Activated T-helper 1 cell treated with anti-CD3 and anti-CD28 coated beads, Interleukin-2, amount 50 U/mL, for 16 hours (primary cell): ENCODE results near the gene RAB13.

Source experiments
- DNase-seq, 2 donors: peaks; one replicate each; pipeline ENCODE4 v3.0.0-alpha.2; 2020; ENCODE audit warnings: low read depth in 1 of 2, low spot score in 1 of 2

RAB13 gene

DNA sequence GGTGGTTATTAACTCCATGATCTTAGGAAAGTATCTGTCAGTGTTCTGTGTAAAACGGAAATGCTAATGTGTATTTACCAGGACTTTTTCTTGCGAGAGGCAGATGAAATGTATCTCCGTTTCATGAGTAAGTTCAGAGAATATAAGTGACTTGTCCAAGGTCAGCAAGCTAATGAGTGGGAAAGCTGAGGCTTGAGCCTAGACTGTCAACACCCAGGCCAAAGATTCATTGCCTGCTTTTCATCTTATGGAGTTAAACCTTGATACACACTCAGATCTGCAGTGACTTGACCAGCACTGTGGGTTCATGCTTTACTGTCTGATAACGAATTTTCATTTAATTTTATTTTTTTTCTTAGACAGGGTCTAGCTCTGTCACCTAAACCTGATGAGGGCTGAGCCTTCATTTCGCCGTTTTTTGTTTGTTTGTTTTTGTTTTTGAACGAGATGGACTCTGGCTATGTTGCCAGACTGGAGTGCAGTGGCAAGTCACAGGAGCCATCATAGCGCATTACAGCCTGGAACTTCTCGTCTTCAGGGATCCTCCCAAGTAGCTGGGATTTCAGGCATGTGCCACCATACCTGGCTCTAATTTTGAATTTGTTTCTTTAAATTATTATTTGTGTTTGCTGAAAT is 7.7 kb downstream of the RAB13 start:
- no peak for DNase-seq

DNA sequence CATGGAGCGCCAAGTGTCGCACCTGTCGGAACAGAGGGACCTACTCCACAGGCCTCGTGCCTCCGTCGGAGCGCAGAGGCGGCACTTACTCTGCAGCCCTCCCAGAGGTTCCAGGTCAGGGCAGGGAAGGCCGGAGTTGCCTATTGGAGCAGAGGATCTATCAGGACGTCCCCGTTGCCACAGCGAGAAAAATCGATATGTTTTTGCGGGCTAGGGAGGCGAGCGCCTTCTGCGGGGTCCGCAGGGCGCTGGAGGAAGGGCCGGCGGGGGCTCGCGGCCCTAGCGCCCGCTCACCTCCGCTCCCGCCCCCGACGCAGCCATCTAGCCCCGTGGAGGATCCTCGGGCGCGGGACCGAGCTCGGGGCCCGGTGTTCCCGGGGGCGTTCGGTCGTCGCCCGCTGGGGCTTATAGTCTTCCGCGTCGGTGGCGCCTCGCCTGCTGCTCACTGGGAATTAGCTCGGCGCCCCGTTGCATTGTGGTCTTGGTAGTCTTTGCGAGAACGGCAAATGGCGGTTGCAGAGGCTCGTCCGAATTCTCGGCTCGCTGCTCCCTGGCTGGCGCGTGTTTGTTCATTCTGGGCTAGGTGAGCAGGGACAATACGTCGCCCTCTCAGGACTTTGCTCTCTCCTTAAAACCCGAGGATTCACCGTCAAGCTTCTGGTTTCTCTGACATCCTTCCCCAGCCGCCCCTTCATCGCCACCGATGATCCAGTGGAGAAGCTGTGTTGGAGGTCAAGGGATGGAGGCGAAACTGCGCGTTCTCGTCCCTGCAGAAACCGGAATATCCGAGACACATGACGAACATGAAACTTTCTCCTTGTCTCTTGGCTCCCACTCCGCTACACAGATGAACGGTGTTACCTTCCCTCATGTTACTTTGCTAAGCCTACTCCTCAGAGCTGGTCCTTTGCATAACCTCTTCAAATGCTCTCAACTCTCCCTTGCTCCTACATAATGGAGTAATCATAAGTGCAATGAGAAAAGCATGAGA is 8.6 kb downstream of the RAB13 start, which contains the start of gene JTB:
JTB (minus strand) TSS at position 425 of the 991 bp plus-strand sequence; CDS start at position 3, 422 bp downstream.
- peak; percentile 67 to 74 for DNase-seq

DNA sequence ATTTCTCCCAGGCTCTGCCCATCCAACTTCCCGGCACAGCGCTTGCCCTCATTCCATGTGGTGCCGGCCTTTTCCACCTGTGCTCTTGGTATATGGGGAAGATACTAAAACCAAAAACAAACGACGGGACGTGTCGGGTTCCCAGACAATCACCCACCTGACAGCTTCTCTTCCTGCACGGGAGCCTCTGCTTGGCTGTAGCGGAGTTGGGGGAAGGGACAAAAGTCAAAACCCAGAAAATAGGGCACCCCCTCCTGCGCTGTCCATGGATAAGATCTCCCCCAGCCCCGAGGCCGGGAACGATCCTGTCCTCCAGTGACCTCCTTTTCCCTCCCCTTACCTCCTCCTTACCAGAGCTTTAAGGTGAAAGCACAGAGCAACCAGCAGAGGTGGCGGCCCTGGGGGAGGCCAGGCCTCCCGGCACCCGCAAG is 9.3 kb downstream of the RAB13 start:
- no peak for DNase-seq

DNA sequence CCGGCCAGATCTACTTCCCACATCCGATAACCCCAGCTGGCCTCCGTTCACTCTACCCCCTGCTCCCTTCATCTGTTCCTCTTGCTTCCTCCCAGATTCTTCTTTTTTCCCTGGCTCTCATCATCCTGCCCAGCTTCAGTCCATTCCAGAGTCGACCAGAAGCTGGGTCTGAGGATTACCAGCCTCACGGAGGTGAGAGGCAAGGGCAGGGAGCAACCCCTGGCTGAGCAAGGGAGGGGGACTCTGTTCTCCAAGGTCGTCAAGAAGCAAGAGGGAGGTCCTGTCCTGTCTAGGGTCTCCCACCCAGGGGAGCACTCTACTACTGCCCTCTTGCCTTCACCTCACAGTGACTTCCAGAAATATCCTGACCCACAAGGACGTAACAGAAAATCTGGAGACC is 12.6 kb downstream of the RAB13 start:
- no peak for DNase-seq

DNA sequence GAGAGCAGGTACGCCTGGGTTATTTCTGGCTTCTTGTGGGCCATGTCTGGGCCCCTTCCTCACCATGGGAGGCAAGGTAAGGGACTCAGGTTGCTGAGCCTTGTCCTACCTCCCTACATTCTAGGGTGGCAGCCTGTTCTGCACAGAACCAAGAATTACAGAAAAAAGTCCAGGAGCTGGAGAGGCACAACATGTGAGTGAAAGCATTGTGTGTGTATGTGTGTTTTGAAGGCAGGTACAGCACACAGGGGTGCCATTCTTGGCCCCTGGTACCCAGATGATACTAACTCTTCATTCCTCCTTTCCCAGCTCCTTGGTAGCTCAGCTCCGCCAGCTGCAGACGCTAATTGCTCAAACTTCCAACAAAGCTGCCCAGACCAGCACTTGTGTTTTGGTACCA is 13.1 kb downstream of the RAB13 start:
- DNase-seq, result no peak

DNA sequence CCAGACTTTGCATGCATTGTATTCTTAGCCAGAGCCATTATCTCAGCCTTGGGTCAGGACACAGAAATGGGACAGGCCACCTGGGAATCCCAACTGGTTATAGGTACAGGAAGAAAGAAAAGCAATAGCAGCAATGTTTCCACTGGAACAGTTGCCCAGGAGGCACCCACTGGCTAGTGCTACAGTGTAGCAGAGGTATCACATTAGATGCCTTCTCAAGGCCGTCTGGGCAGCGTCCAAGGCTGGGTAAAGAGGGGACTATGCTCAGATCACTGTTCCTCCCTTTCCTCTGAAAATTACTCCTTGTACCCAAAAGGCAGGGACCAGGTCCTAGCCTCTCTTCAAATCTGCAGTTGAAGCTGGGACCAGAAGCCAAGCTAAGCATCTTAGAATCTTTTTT is 15.8 kb downstream of the RAB13 start:
- DNase-seq, result no peak

DNA sequence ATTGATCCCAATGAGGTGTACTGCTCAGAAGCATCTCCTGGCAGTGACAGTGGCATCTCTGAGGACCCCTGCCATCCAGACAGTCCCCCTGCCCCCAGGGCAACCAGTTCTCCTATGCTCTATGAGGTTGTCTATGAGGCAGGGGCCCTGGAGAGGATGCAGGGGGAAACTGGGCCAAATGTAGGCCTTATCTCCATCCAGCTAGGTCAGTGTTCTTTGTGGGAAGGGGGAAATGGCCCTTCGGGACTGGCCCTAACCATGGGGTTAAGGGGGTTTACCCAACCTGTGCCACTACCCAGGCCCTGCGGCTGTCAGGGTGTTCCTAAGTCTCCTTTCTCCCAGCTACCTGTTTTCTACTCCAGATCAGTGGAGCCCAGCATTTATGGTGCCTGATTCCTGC is 17.2 kb downstream of the RAB13 start:
- DNase-seq, result no peak

DNA sequence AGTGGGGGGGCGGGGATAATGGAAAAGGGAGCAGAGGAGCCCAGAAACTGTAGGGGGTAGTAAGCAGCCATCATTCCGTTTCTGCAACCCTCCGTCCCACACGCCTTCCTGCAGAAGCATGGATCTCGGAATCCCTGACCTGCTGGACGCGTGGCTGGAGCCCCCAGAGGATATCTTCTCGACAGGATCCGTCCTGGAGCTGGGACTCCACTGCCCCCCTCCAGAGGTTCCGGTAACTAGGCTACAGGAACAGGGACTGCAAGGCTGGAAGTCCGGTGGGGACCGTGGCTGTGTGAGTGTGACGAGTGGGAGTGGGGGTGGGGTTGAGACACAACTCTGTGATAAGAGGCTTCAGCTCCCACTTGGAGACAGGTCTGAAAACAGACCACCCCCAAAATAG is 17.7 kb downstream of the RAB13 start:
- DNase-seq, result no peak

DNA sequence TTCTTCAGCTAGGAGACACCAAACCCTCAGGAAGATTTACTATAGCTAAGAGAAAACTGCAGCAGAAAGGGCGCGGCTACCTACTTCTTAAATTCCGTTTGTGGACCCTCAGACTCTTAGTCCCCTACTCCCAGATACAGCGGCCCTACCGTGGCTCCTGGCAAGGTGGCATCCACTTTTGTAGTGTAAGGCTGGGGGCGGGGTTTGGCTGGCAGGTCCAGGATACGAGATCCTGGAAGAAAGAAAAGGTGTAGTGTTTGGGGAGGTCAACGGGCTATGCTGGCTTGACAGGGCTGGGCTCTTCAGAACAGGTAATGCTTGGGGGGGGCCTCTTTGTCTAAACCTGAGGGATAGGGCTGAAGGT is 18.2 kb downstream of the RAB13 start:
- no peak for DNase-seq

DNA sequence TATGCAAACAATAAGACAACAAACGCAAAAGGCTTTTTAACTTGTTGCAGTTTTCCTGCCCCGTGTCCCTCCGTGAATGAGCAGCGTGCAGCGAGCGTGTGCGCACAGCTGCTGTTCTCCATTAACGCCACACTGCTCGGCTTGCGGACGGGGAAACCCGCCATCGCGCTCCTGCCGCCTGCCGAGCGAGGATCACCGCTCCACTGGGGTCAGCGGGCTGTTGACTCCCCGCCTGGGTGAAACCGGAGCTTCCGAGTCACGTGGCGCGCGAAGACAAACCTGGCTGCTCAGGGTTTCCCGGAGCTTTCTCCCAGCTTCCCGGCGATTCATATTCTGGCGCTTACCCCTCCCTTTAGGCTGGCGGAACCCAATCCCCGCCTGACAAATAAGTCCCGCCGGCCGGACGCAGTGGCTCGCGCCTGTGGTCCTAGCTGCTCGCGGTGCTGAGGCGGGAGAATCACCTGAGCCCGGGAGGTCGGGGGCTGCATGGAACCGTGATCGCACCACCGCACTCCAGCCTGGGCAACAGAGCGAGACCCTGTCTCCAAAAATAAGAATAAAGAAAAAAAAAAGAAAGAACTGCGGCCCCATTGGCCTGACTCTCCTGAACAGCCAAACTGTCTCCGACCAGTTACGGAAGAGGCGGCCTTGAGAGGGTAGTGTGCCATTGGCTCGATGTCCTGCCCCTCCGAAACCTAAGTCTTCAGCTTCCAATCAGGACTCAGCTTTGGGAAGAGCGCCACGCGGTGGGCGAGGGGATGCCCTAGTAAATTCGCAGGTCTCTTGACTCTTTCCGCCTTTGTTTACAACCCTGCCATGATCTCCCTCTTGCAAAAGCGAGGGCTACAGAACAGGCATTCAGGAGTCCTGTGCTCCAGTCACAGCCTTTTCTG is 18.8 kb downstream of the RAB13 start, which contains the start of gene CREB3L4:
CREB3L4 (plus strand) TSS at position 796 of the 893 bp plus-strand sequence. CDS start 624 bp downstream, outside the sequence.
- peak; percentile 62 to 74 for DNase-seq

DNA sequence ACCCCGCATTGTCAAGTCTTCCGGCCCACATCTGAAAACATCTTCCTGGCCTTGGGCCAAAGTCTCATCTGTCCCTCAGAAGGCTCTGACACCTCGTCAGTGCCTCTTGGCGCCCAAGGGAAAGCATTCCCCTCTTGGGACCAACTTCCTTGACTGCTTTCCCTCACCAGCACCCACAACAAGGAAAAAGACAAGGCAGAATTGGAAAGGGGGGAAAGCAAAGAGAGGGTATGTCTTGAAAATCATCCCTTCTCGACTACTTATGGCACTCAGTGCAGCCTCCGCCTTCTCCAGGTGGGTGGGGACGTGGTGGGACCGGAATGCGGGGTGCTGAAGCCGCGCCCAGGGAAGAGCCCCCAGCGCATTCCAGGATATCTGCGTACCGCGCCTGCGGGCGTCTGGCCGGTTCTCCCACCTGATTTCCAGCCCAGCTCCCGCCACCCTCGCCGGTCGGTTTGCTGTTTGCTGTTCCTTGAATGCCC is 22.2 kb downstream of the RAB13 start:
- no peak for DNase-seq

DNA sequence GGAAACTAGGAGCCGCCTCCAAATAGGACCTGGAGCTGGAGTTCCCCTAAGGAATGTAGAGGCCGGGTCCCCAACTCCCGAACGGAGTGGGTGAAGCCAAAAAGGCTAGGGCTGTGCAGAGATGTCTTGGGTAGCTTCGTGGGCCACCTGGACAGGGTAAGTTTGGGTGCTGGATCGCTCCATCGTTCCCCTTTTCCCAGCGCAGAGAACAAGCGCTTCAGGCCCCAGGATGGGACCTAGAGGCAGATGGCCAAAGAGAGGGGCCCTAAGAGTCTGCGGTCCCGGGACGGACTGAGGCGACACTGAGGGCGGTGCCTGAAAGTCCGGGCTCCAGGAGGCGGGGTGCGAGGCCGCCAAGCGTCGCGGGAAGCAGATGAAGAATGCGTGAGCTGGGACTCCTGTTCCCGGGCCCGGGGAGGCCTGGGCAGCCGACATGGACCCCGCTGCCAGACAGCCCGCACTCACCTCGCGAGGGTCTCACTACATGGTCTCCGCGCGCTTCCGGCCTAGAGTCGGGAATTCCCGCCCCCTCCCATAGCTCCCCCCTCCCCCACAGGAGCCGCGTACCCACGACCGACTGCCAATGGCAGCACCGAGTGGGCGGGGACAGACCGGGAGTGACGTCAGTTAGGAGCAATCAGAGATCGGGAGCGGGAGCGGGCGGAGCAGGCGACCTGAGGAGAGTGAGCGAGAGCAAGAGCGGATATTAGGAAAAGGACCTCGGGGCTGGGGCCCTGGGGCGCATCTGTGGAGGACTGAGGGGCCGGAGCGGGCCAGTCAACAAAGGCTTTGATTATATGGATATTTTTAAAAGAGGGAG is 22.9 kb downstream of the RAB13 start, which contains the start of gene SLC39A1:
SLC39A1 (minus strand) TSS at position 508 of the 820 bp plus-strand sequence. CDS start 822 bp downstream, outside the sequence.
- peak; percentile 88 to 90 for DNase-seq

DNA sequence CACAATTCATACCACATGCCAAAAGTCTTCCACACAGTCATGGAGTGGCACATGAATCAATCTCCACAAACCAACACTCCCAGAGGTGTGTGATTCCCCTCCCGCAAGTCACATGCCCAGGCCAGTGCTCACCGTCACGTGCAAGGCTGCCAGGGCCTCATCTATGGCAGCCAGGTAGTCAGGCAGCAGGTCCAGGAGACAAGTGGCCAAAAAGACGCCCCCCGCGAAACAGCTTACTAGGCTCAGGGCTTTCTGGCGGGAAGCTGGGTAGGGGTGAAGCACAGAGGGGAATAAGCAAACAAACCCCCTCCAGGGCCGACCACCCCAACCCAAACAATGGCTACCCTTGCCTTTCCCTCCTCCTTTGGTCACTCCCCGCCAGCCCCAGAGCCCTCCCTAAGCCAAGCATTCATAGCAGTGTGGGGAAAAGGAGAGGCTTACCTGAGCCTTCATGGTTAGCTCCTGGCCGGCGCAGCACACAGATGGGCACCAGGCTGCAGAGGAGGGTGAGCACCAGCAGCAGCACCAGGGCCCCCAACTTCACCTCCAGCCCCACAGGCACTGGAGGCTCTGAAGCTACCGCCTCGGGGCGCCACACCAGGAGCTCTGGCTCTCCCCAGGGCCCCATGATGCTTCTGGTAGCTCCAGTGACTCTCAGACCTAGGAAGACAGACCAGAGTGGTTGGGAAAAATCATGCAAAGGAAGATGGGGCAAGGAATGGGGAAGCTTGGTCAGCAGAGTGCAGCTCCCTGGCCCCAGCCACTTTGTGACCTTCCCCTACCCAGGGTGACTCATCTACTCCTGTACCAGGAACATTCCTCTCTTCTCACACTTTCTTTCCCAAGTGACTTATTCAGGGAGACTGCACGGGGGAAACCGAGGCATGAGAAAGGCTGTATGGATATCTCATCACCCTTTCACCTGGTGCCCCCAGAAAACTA is 23.8 kb downstream of the RAB13 start:
- no peak for DNase-seq

DNA sequence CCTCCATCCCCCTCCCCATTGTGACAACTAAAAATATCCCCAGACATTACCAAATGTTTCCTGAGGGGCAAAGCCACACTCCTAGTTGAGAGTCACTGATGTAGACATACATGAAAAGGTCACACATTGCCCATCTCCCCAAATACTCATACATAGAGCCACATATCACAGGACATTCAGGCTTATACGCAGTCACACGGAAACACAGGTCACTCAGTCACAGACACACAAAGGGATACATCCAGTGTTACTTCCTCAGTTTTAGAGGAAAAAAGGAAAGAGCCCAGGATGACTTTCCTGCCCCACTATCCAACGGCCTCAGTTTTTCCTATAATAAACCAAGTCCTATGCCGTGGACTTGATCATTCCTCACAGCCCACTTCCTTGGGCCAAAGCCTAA is 24.7 kb downstream of the RAB13 start:
- no peak for DNase-seq

DNA sequence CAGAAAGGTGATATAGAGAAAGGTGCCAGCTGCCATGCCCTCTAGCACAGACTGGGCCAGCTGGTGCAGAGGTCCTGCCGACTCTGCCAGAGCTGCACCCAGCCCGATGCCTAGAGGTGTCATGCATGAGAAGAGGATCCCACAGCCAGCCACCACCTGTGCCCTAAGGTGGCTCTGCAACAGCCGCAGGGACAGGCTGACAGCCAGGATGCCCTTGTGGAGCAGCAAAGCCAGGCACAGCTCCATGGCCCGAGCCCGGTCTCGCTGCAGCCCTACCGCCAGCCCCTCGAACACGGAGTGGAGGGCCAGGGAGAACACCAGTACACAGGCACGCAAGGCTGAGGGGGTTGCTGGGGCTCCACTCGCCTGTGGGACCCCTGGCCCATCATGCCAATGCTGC is 25.9 kb downstream of the RAB13 start:
- no peak for DNase-seq

DNA sequence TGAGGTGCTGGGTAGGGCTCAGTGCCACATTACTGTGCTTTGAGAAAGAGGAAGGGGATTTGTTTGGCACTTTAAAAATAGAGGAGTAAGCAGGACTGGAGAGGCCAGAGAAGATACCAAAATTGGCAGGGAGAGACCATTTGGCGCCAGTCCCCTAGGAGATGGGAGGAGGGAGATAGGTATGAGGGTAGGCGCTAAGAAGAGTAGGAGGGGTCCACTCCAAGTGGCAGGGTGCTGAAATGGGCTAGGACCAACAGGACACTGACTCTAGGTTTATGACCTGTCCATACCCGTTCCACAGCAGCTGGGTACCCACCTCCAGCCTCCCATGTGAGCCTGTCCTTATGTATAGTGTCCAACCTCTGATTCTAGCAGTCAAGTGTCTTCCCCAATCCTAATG is 26.7 kb downstream of the RAB13 start:
- DNase-seq, result no peak

DNA sequence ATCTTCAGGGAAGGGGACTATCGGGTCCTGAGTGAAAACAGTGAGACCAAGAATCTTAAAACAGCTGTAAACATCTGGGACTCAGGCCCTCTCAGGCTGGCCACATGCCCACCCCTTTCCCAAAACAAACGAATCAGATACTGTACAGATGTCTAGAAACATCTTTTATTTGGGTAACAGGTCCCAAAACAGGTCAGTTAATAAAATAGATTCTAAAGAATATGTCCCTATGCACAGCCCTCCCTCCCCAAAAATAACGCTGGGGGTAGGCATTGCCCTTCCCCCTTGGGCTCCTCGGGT is 27.2 kb downstream of the RAB13 start:
- DNase-seq, result no peak

DNA sequence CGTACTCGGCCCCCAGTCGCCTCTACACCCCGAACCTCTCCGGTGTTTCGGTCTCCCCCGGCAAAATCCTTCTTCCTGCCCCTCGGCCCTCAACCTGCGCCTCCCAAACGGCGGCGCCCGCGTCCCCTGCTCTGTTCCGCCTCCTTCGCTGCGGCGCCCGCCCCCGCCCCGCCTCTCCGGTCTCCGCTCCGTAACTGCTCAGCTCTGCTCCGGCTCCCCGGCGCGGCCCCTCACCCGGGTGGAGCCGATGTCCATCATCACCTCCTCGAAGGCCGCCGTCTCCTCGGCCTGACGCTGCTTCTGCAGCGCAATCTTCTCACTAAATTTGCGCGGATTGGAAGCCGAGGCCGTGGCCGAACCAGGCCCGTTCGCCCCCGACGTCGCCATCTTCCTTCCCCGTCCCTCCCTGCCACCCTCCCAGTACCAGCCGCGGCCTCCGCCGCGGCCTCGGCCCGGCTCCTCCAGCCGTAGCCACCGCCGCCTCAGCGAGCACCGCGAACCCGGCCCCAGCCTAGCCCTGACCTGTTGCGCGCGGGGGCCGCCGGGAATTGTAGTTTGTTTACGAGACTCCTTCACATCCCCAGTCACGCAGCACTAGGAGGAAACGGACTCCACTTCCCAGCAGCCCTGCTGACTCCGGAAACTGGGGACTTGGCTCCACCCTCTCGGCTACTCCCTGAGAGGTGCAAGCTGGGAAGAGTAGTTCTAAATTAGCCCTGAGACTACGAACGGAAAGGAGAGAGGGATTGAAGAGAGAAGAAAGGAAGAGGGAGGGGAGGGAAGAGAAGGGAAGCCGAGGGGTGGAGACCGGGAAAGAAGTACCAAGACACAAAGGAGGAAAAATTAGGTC is 27.8 kb downstream of the RAB13 start, which contains the start of gene CRTC2:
CRTC2 (minus strand) TSS at position 502 of the 850 bp plus-strand sequence; CDS start at position 387, 115 bp downstream.
- DNase-seq, result peak; percentile 93 to 95
